ENCODE measurements around the gene ARMC12.

DNA sequence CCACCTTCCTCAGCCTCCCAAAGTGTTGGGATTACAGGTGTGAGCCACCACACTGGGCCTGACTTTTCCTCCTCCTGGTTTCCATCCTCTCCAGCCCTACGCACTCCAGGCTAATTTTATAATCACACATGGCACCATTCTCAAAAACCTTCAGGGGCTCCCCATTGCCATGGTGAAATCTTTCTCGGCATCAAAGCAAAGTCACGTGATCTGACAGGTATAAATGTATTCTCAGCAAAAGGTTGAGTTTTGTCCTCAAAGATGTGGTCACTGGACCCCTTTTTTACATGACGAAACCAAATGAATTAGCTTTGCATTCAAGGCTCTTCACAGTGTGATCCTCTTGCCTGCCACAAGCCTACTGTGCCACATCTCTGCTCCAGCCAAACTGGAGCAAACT is 15.5 kb downstream of the ARMC12 start:
- TF ChIP-seq POLR2A (IDR thresholded peaks at IDR 0.05; ENCODE audit: low read depth, low read length) = no peak
- no peak for TF ChIP-seq POLR2AphosphoS5 (IDR thresholded peaks at IDR 0.05; ENCODE audit: low read depth, low read length)

All from GM12892 (cell line).